ENCODE results near the gene KIAA0319L. TPM values are rescaled to one million over a fixed set of nuclear protein-coding genes. Genes with fewer than 3 reads are reported as not detected.

Gene KIAA0319L
- total RNA-seq, 1 donor from 2014 or later, result 79.6 TPM

- TF ChIP-seq CTCF (IDR thresholded peaks at IDR 0.05), result no peak
- Histone ChIP-seq H3K4me1 (peaks cover 52% of the 10 kb centered on the region), H3K36me3 (peaks cover 11% of the 10 kb centered on the region), H3K9me3 (no peaks in the 10 kb centered on the region), H3K27me3 (ENCODE audit: low read depth) (no peaks in the 10 kb centered on the region), H3K27ac (peak within 1 kb of the TSS; percentile 96), H3K4me3 (peak within 1 kb of the TSS; percentile 85)
- intact Hi-C loops (cut with DNase I), result loop anchor here (10.0 kb wide), 1 partner anchor 103 kb away; no protein-coding TSS in a partner anchor
- peak; percentile 95 to 97 for ATAC-seq
- peak; percentile 98 for DNase-seq
These were observed 589 bp upstream of the KIAA0319L start, which contains the start of gene NCDN for GRCh38 chr1:35557611-35558373. Gene NCDN, plus strand, starts transcription at chr1:35557799. Its CDS starts 392 bp downstream, at chr1:35558191.

DNA sequence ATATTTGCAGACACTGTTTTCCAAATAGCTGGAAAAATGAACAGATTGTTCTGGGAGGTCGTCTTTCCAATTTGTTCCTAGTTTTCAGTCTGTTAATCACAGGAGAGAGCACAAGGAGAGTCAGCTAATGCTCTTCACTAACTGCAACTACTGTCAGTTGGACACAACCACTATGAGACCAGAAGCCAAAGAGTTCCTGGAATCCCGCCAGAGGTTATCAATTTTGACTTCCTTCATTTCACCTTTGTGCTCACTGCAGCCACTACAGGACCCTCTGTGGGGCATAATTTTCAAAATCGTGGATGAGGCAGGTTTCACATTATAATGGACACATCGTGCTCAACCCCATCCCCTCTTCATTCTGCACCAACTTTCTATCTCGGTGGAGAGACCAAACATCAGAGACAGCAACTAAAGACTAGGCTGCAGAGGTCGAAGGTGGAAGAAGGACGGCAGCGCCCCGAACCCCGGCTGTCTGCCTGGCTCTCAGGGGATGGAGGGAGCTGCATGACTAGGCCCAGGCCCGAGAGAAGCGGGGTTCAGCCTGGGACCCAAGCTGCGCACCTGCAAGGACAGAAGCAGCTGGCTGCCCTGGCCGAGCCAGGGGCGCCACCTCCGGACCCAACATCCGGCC, 602 bp downstream of the KIAA0319L start:
- Histone ChIP-seq H3K27ac (peak overlapping the region; percentile 96), H3K9me3 (no peaks in the 10 kb centered on the region), H3K36me3 (peaks cover 23% of the 10 kb centered on the region), H3K4me1 (peaks cover 52% of the 10 kb centered on the region), H3K4me3 (peak overlapping the region; percentile 85), H3K27me3 (ENCODE audit: low read depth) (no peaks in the 10 kb centered on the region)
- intact Hi-C loops (cut with DNase I), result loop anchor here (10.0 kb wide), 1 partner anchor 102 kb away; no protein-coding TSS in a partner anchor
- ATAC-seq, result no peak
- DNase-seq, result no peak
- no peak for TF ChIP-seq CTCF (IDR thresholded peaks at IDR 0.05)

GRCh38 chr1:35555601-35556477, 1.4 kb downstream of the KIAA0319L start:
- peak overlapping the region; percentile 85 for H3K4me3 ChIP-seq
- no peaks in the 10 kb centered on the region for H3K9me3 ChIP-seq
- no peaks in the 10 kb centered on the region for H3K27me3 ChIP-seq (ENCODE audit: low read depth)
- intact Hi-C loops (cut with DNase I), result loop anchor here (10.0 kb wide), 1 partner anchor 101 kb away; no protein-coding TSS in a partner anchor
- DNase-seq (no peak), ATAC-seq (peak; percentile 37 to 71)
- peak overlapping the region; percentile 96 for H3K27ac ChIP-seq
- no peak for TF ChIP-seq CTCF (IDR thresholded peaks at IDR 0.05)
- H3K4me1 ChIP-seq, result peaks cover 52% of the 10 kb centered on the region
- peaks cover 31% of the 10 kb centered on the region for H3K36me3 ChIP-seq

DNA sequence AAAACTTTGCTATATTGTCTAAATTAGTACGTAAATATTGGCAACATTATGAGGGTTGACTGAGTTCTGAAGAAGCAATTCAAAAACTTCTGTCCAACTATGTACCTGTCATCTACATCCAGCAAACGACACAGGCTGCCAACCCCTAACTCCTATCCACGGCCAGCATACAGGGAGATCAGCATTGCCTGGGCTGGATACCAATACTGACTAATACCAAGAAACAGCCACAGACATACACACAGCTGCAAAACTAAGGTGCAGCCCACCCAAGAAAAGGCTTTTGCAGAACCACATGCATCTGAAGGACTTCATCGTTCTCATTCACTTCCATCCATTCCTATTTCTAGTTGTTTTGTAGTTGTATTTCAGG, 2.0 kb downstream of the KIAA0319L start:
- no peak for ATAC-seq
- intact Hi-C loops (cut with DNase I), result loop anchor here (10.0 kb wide), 1 partner anchor 100 kb away; no protein-coding TSS in a partner anchor

More for the DNA sequence above, 2.0 kb downstream of the KIAA0319L start:
- Histone ChIP-seq H3K36me3 (peaks cover 37% of the 10 kb centered on the region), H3K4me1 (peaks cover 52% of the 10 kb centered on the region), H3K27me3 (ENCODE audit: low read depth) (no peaks in the 10 kb centered on the region), H3K9me3 (no peaks in the 10 kb centered on the region), H3K4me3 (peak overlapping the region; percentile 85), H3K27ac (peak overlapping the region; percentile 96)
- no peak for DNase-seq
- no peak for TF ChIP-seq CTCF (IDR thresholded peaks at IDR 0.05)
